HL-60 (cell line): ENCODE measurements around the gene GSK3A.

Source experiments
- GABPA ChIP-seq: IDR thresholded peaks from 2 replicates; pipeline ENCODE4 v1.6.1; 2012; ENCODE audit warnings: low read depth
- SPI1 ChIP-seq: IDR thresholded peaks from 2 replicates; pipeline ENCODE4 v1.6.1; 2012; ENCODE audit warnings: low read depth, mild to moderate bottlenecking, borderline replicate concordance
- TF ChIP-seq, protein P1 (sequence below): IDR thresholded peaks from one replicate; pipeline ENCODE4 v1.5.1; 2011; ENCODE audit warnings: low read length, control low read depth, inconsistent platforms; ENCODE audit not compliant: insufficient read depth
- TF ChIP-seq, protein P2 (sequence below): IDR thresholded peaks from 2 replicates; pipeline ENCODE4 v1.6.1; 2012; ENCODE audit warnings: low read depth; ENCODE audit not compliant: insufficient replicate concordance

DNA sequence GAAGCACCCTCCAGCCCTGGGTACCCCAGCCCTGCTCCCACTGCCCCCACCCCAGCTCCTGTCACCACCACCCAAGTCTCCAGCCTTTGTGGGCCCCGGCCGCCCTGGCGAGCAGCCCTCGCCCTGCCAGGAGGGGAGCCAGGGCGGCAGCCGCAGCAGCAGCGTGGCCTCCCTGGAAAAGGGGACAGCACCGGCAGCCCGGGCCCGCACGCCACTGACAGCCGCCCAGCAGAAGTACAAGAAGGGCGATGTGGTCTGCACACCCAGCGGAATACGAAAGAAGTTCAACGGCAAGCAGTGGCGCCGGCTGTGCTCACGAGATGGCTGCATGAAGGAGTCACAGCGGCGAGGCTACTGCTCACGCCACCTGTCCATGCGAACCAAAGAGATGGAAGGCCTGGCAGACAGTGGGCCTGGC is 30.6 kb upstream of the GSK3A start:
- TF ChIP-seq, protein P1, sequence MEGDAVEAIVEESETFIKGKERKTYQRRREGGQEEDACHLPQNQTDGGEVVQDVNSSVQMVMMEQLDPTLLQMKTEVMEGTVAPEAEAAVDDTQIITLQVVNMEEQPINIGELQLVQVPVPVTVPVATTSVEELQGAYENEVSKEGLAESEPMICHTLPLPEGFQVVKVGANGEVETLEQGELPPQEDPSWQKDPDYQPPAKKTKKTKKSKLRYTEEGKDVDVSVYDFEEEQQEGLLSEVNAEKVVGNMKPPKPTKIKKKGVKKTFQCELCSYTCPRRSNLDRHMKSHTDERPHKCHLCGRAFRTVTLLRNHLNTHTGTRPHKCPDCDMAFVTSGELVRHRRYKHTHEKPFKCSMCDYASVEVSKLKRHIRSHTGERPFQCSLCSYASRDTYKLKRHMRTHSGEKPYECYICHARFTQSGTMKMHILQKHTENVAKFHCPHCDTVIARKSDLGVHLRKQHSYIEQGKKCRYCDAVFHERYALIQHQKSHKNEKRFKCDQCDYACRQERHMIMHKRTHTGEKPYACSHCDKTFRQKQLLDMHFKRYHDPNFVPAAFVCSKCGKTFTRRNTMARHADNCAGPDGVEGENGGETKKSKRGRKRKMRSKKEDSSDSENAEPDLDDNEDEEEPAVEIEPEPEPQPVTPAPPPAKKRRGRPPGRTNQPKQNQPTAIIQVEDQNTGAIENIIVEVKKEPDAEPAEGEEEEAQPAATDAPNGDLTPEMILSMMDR: no peak
- TF ChIP-seq, protein P2, sequence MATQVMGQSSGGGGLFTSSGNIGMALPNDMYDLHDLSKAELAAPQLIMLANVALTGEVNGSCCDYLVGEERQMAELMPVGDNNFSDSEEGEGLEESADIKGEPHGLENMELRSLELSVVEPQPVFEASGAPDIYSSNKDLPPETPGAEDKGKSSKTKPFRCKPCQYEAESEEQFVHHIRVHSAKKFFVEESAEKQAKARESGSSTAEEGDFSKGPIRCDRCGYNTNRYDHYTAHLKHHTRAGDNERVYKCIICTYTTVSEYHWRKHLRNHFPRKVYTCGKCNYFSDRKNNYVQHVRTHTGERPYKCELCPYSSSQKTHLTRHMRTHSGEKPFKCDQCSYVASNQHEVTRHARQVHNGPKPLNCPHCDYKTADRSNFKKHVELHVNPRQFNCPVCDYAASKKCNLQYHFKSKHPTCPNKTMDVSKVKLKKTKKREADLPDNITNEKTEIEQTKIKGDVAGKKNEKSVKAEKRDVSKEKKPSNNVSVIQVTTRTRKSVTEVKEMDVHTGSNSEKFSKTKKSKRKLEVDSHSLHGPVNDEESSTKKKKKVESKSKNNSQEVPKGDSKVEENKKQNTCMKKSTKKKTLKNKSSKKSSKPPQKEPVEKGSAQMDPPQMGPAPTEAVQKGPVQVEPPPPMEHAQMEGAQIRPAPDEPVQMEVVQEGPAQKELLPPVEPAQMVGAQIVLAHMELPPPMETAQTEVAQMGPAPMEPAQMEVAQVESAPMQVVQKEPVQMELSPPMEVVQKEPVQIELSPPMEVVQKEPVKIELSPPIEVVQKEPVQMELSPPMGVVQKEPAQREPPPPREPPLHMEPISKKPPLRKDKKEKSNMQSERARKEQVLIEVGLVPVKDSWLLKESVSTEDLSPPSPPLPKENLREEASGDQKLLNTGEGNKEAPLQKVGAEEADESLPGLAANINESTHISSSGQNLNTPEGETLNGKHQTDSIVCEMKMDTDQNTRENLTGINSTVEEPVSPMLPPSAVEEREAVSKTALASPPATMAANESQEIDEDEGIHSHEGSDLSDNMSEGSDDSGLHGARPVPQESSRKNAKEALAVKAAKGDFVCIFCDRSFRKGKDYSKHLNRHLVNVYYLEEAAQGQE: no peak
- TF ChIP-seq SPI1 (no peak), GABPA (no peak)
